Esophagus muscularis mucosa (tissue), 4 donors: ENCODE results near the gene COL25A1. TPM values are rescaled to one million over a fixed set of nuclear protein-coding genes. Genes with fewer than 3 reads are reported as not detected.
A peak's percentile ranks its signal among the peaks of the same experiment; 100 is the strongest.

Experiments used
- DNase-seq: peaks from one replicate; pipeline ENCODE4 v3.0.0-alpha.2; 2017; ENCODE audit errors: extremely low spot score
- H3K27ac ChIP-seq, 4 donors: fragments of 200-600 bp; sonication (generic); replicated peaks in 1 of 4; 1 replicate in 3 of 4; 2 replicates in 1 of 4; pipeline ENCODE4 v1.5.1; 2016 to 2019; ENCODE audit warnings: mild to moderate bottlenecking in 1 of 4
- H3K27me3 ChIP-seq, 4 donors: fragments of 200-600 bp; sonication (generic); one replicate each; pipeline versions ENCODE4 v1.5.1 to v1.6.0; 2016 to 2019
- H3K36me3 ChIP-seq, 4 donors: fragments of 200-600 bp; sonication (generic); one replicate each; pipeline ENCODE4 v1.5.1; 2016 to 2019
- H3K4me1 ChIP-seq, 4 donors: fragments of 200-600 bp; sonication (generic); one replicate each; pipeline ENCODE4 v1.5.1; 2016 to 2019
- H3K4me3 ChIP-seq, 4 donors: fragments of 200-600 bp; sonication (generic); 1 replicate in 2 of 4; 2 replicates in 2 of 4; pipeline ENCODE4 v1.5.1; 2016 to 2019; ENCODE audit warnings: mild to moderate bottlenecking in 4 of 4, moderate library complexity in 1 of 4
- H3K9me3 ChIP-seq, 4 donors: fragments of 200-600 bp; sonication (generic); 1 replicate in 3 of 4; 2 replicates in 1 of 4; pipeline ENCODE4 v1.5.1; 2016 to 2019
- EP300 ChIP-seq: sonication (generic); formaldehyde crosslinking; IDR thresholded peaks from one replicate; pipeline ENCODE4 v1.6.1; 2017; ENCODE audit warnings: antibody characterized with exemption
- POLR2A ChIP-seq: fragments of 450-650 bp; IDR thresholded peaks from one replicate; pipeline ENCODE4 v1.6.1; 2017; ENCODE audit warnings: antibody characterized with exemption, moderate library complexity, mild to moderate bottlenecking, low read depth
- POLR2AphosphoS5 ChIP-seq, 2 donors: sonication (generic); formaldehyde crosslinking; IDR thresholded peaks; one replicate each; pipeline ENCODE4 v1.6.1; 2017; ENCODE audit warnings: antibody characterized with exemption in 2 of 2
- WGBS: methylation state at CpG from one replicate; pipeline ENCODE4 v1.1.5; 2018; 5-methylcytosine and 5-hydroxymethylcytosine counted together
- intact Hi-C: fragments of 100-400 bp; cut with DNase I; formaldehyde crosslinking; loops from one replicate; pipeline ENCODE4 v1.15.1; 2023
- total RNA-seq, 4 donors: library from RNA; depleted of rRNA; stranded (reverse); fragments of >200 nt; gene quantifications; one replicate each; pipeline versions ENCODE4 v1.1.0 to v1.2.1, GENCODE V29; 2016
- TF ChIP-seq, protein P1 (sequence below), 3 experiments: fragments of 200-600 bp in 2 of 3; fragments of 450-650 bp in 1 of 3; sonication (generic) in 2 of 3; IDR thresholded peaks; one replicate each; pipeline ENCODE4 v1.5.1; 2017 to 2019; ENCODE audit warnings: antibody characterized with exemption in 3 of 3, mild to moderate bottlenecking in 2 of 3, moderate library complexity in 1 of 3

Gene COL25A1
- total RNA-seq, 4 donors from 2014 or later, result 1.0 to 3.7 (median 2.0) TPM

DNA sequence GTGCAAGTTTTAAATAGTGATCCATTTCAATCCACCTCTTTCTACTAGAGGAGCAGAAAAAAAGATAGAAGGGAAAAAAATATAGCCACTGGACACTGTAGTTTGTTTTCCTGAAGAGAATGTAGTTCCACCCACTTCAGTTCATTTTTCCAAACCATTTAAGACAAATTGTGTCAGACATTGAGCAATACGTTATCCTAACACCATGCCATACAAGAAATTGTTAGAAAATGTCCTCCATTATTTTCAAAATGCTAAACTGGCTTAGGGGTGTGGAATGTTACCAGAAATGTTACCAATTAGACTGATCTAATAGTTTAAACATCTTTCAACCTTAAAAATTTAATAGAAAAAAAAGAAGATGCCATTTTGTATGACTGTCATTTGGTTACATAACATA lies 491.0 kb downstream of the COL25A1 start:
- TF ChIP-seq, protein P1, sequence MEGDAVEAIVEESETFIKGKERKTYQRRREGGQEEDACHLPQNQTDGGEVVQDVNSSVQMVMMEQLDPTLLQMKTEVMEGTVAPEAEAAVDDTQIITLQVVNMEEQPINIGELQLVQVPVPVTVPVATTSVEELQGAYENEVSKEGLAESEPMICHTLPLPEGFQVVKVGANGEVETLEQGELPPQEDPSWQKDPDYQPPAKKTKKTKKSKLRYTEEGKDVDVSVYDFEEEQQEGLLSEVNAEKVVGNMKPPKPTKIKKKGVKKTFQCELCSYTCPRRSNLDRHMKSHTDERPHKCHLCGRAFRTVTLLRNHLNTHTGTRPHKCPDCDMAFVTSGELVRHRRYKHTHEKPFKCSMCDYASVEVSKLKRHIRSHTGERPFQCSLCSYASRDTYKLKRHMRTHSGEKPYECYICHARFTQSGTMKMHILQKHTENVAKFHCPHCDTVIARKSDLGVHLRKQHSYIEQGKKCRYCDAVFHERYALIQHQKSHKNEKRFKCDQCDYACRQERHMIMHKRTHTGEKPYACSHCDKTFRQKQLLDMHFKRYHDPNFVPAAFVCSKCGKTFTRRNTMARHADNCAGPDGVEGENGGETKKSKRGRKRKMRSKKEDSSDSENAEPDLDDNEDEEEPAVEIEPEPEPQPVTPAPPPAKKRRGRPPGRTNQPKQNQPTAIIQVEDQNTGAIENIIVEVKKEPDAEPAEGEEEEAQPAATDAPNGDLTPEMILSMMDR (IDR thresholded peaks at IDR 0.05), result no peak
- TF ChIP-seq EP300, result no peak
- no peak for TF ChIP-seq POLR2A
- TF ChIP-seq POLR2AphosphoS5 (IDR thresholded peaks at IDR 0.05), result no peak

GRCh38 chr4:108810087-108810486 lies 492.4 kb downstream of the COL25A1 start:
- H3K27me3 ChIP-seq, result no peaks in the 10 kb centered on the region
- H3K9me3 ChIP-seq, result no peaks in the 10 kb centered on the region
- no peaks in the 10 kb centered on the region for H3K36me3 ChIP-seq
- no peak for TF ChIP-seq EP300
- no peak for TF ChIP-seq POLR2A
- TF ChIP-seq, protein P1 (IDR thresholded peaks at IDR 0.05), result no peak
- no peak for TF ChIP-seq POLR2AphosphoS5 (IDR thresholded peaks at IDR 0.05)
- H3K4me1 ChIP-seq, result no peaks in the 10 kb centered on the region
- H3K27ac ChIP-seq, result no peak overlapping the region
- intact Hi-C loops, result no loop called here
- DNase-seq, result no peak
- H3K4me3 ChIP-seq, result no peak overlapping the region
- 78% methylated on average over 1 of the region's 1 CpG for WGBS

More for the DNA sequence above, 491.0 kb downstream of the COL25A1 start:
- 82% methylated on average over 1 of the region's 1 CpG for WGBS
- Histone ChIP-seq H3K4me3 (no peak overlapping the region), H3K4me1 (no peaks in the 10 kb centered on the region), H3K27ac (no peak overlapping the region), H3K9me3 (no peaks in the 10 kb centered on the region), H3K27me3 (no peaks in the 10 kb centered on the region), H3K36me3 (no peaks in the 10 kb centered on the region)
- DNase-seq, result no peak
- intact Hi-C loops, result no loop called here

DNA sequence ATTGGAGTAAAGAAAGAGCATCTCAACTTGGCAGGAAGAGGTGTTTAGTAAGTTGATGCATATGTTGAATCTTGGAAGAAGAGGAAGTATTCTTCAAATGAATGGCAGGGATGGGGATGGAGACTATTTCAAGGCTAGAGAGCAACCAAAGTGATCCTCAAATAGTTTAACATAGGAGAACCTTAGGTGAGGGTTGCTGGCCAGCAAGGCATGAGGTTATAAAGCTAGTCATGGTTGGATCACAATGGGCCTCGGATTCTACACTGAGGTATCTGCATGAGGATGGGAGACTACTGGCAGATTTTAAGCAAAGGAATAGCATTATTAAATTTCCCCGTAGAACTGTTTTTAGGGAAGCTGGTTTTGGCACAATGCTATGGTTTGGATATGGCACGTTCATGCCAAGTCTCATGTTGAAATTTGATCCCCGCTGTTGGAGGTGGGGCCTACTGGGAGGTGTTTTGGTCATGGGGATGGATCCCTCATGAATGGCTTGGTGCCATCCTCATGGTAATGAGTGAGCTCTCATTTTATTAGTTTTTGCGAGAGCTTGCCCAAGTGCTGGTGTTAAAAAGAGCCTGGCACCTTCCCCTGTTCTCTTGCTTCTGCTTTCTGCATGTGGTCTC lies 497.7 kb downstream of the COL25A1 start:
- H3K36me3 ChIP-seq, result no peaks in the 10 kb centered on the region
- 88% methylated on average over 5 of the region's 5 CpGs for WGBS
- intact Hi-C loops, result no loop called here
- no peaks in the 10 kb centered on the region for H3K9me3 ChIP-seq
- H3K27ac ChIP-seq, result no peak overlapping the region
- no peak overlapping the region for H3K4me3 ChIP-seq
- no peaks in the 10 kb centered on the region for H3K27me3 ChIP-seq
- H3K4me1 ChIP-seq, result no peaks in the 10 kb centered on the region
- TF ChIP-seq POLR2A (no peak), EP300 (no peak), POLR2AphosphoS5 (IDR thresholded peaks at IDR 0.05) (no peak)
- TF ChIP-seq, protein P1 (IDR thresholded peaks at IDR 0.05), result no peak
- no peak for DNase-seq

DNA sequence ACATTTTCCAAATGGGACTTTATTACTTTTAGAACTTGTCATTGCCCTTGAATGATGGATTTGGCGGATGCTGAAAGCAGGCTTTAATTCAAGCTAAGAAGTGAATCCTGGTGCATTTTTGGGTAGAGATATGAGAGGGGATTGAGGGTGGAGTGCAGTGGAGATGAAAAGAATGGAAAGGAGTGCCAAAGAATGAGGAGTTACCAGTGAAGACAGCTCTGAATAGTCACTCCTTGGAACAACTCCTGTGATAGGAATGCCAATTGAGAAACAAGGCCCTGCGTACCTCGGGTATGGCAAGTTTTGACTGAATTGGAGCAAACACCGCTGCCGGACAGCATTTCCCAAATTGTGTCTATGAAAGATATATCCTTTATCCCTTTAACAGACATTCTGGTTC lies 503.2 kb downstream of the COL25A1 start:
- no peak for TF ChIP-seq POLR2AphosphoS5 (IDR thresholded peaks at IDR 0.05)
- TF ChIP-seq EP300, result no peak
- TF ChIP-seq, protein P1 (IDR thresholded peaks at IDR 0.05), result no peak
- no peak for DNase-seq
- Histone ChIP-seq H3K9me3 (no peaks in the 10 kb centered on the region), H3K27ac (no peak overlapping the region), H3K4me1 (peaks cover under 1 to 19% (median 6%) of the 10 kb centered on the region in 4 donors), H3K27me3 (no peaks in the 10 kb centered on the region), H3K4me3 (no peak overlapping the region), H3K36me3 (no peaks in the 10 kb centered on the region)
- intact Hi-C loops, result no loop called here
- 75% methylated on average over 5 of the region's 5 CpGs for WGBS

- no peaks in the 10 kb centered on the region for H3K27me3 ChIP-seq
- no peak overlapping the region for H3K4me3 ChIP-seq
- TF ChIP-seq, protein P1 (IDR thresholded peaks at IDR 0.05), result no peak
- no peak for TF ChIP-seq POLR2AphosphoS5 (IDR thresholded peaks at IDR 0.05)
- no peak for TF ChIP-seq EP300
- no peak for TF ChIP-seq POLR2A
- intact Hi-C loops, result no loop called here
- no peaks in the 10 kb centered on the region for H3K36me3 ChIP-seq
- H3K9me3 ChIP-seq, result no peaks in the 10 kb centered on the region
- WGBS, result 48% methylated on average over 3 of the region's 3 CpGs
- peaks cover 5 to 29% (median 14%) of the 10 kb centered on the region in 4 donors for H3K4me1 ChIP-seq
- peak; percentile 45 for DNase-seq
- H3K27ac ChIP-seq, result peak overlapping the region in 2 of 4 donors; percentile 18 to 27
Measured at GRCh38 chr4:108796173-108796572, 506.3 kb downstream of the COL25A1 start.
